Stimulated activated CD4-positive, alpha-beta T cell treated with anti-CD3 and anti-CD28 coated beads, Interleukin-1b, Interleukin-23, amount 100 ng/mL, for 1 hour (primary cell): ENCODE results near the gene SLC25A20.
"Not testable (repeated sequence)": the region's sequence is repeated elsewhere in the genome, so short reads cannot be mapped to it uniquely, and the experiment has no call there.

Source experiments
- DNase-seq, 2 donors: peaks; one replicate each; pipeline ENCODE4 v3.0.0-alpha.2; 2020; ENCODE audit warnings: low read depth in 2 of 2

Gene SLC25A20

DNA sequence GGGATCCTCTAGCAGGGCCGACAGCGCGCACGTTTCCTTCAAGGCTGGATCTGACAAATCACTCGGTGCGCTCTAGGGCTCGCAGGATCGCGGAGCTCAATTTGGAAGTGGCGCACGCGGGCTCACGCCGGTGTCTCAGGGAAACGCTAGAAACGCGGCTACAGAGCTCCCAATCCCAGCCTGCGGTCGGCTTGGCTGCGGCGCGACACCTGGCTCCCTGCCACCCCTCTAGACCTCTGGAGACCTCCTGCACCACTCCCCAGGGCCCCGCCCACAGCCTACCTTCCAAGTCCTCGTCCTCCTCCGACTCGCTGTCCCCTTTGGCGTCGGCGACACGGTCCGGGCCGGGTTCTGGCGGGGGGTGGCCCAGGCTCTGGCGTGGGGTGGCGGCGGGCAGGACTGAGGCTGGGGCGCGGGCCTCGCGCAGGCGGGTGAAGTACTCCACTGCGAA is 51.6 kb downstream of the SLC25A20 start:
- peak; percentile 2 to 11 for DNase-seq

GRCh38 chr3:48845170-48845569 is 53.5 kb downstream of the SLC25A20 start:
- DNase-seq = no peak

GRCh38 chr3:48837163-48837562 is 61.5 kb downstream of the SLC25A20 start:
- DNase-seq = no peak

- DNase-seq = no peak
Measured at GRCh38 chr3:48835650-48836366, 62.9 kb downstream of the SLC25A20 start.

- DNase-seq = no peak
Measured at GRCh38 chr3:48832684-48833083, 66.0 kb downstream of the SLC25A20 start.

GRCh38 chr3:48830715-48831114 is 68.0 kb downstream of the SLC25A20 start:
- DNase-seq = no peak

DNA sequence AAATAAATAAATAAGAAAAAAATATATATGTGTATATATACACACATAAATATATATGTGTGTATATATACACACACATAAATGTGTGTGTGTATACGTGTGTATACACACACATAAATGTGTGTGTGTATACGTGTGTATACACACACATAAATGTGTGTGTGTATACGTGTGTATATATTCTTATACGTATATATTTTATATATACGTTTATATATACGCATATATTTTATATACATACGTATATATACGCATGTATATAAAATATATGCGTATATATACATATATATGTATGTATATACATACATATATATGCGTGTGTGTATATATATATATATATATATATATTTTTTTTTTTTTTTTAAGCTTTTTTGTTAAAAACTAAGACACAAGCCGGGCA is 69.2 kb downstream of the SLC25A20 start:
- DNase-seq = not testable (repeated sequence)

DNA sequence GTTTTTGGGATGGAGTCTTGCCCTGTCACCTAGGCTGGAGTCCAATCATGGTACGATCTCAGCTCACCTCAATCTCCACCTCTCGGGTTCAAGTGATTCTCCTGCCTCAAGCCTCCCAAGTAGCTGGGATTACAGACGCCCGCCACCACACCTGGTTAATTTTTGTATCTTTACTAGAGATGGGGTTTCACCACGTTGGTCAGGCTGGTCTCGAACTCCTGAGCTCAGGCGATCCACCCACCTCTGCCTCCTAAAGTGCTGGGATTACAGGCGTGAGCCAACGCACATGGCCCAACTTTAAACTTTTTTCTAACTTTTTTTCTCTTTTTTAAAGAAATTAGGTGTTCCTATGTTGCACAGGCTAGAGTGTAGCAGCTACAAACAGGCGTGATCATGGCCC is 70.8 kb downstream of the SLC25A20 start:
- not testable (repeated sequence) for DNase-seq

DNA sequence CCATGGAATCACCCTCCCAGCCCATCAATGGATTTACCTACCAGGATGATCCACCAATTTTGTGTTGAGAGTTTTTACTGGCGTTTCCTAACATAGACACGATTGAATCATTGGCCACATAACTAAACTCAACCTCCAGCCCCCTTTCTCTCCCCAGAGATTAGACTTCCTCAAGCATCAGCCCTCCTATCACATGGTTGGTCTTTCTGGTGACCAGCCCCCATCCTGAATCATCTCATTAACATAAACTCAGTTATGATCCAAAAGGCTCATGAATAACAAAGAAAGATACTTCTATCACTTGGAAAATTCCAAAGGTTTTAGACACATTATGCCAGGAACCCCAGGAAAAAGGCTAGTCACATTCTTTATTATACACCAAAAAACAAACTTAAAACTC is 72.2 kb downstream of the SLC25A20 start:
- DNase-seq = no peak

DNA sequence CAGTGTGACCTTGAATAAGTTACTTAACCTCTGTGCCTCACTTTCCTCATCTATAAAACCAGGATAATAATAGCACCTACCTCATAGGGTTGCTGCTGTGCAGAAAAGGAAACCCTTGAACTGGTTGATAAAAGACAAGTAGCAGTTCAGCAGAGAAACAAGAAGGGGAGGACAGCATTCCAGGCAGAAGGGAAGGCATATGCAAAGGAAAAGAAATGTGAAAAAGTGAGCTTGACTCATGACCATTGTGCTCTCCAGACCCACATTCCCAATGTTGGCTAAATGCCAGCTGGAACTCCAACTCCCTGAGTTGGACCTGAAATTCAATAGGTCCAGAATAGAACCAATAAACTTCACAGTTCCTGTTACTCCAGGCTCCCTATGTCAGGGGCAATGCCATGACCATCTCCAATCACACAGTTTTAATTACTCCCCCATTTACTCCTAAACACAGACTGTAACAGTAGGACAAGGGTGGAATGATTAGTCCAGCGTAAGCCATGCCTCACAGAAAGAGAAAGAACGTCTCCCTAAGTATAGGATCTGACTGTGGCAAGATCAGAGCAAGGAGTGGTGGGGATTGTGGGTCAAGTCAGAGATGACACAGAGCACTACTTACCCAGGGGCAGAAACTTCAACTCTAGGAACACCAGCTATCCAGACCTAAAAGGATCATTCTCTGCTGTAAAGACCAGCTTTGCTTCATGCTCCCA is 77.9 kb downstream of the SLC25A20 start:
- no peak for DNase-seq

GRCh38 chr3:48819234-48820221 is 79.2 kb downstream of the SLC25A20 start:
- DNase-seq = no peak

- DNase-seq = no peak
Measured at GRCh38 chr3:48811524-48811923, 87.2 kb downstream of the SLC25A20 start.
